Effector CD8-positive, alpha-beta T cell (primary cell): ENCODE data around the gene FCRL3.
"Not testable (repeated sequence)": the region's sequence is repeated elsewhere in the genome, so short reads cannot be mapped to it uniquely, and the experiment has no call there.

ENCODE experiments used
- DNase-seq: peaks from one replicate; lab custom pipeline; 2025; lab: John Stamatoyannopoulos, UW
- total RNA-seq, 4 experiments: gene quantifications; one replicate each; lab custom pipeline; 2026; lab: John Stamatoyannopoulos, UW

Gene FCRL3
- total RNA-seq: 9.9 to 177 (median 53.9) reads per million in 4 experiments

DNA sequence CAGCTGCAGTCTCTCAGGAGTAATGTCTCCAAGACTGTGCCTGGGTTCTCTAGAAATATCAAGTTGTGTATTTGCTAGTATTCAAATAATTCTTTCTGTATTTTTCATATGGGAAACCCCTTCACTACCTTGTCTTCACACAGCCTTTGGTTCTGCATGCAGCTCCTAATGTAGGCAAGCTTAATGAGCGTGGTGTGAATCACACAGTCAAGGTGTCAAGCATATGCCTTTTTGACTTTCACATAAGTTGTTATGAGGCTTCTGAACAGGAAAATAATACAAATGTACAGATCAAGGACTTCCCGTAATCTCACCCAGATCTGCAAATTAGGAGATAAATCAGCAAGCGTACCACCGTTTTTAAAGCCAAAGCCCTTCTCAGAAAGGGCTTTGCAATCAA lies at the start of gene FCRL3:
FCRL3 (minus strand) TSS at position 38 of the 400 bp plus-strand sequence. CDS start 280 bp downstream, outside the sequence.
- no peak for DNase-seq

DNA sequence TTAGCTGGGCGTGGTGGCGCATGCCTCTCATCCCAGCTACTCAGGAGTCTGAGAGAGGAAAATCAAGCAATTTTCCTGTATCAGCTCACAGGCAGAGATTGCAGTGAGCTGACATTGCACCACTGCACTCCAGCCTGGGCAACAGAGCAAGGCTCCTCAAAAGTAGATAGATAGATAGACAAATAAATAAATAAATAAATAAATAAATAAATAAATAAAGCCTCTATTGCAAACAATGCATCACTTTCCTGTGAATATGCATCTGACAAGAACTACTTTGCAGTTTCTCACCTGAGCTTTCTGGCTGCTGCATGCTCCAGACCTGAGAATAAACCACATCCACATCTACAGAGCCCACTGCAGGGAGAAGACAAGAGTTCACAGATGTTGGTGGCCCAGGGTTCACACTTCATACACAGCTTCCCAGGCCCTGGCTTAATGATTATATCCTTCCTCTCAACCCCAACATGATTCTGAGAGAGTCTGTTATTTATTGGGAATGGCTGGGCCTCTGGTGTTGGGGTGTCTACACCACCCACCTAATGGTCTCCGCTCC lies 47.8 kb upstream of the FCRL3 start:
- DNase-seq: no peak

DNA sequence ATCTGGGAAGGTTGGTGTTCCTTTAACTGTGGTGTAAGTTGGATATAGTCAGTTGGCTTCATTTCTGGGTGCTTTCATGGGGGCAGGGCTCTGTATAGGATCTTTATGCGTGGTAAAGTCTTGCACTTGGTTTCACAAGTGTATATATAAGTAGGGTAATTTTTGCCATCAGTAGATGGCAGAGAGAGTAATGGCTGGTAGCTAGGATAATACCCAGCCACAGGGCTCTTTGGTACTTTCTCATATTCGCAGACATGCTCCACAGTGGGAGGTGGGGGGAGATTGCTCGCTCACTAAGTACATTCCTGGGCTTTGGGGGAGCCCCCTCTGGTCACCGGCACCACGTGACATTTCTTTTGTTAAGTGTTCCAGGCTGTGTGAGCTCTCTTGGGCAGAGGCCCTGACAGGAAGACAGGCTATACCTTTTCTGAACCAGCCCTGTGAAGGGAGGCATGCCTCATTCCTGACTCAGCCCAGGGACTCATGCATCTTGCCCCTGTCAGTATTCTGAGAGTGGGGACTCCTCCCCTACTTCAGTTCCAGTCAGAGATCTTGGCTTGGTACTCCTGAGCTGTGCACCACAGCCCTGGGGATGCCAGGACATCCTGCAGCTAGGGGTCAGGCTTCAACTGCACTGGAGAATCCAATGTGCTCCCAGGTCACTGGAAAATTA lies 38.8 kb upstream of the FCRL3 start:
- no peak for DNase-seq

GRCh38 chr1:157735991-157736390 lies 35.4 kb upstream of the FCRL3 start:
- not testable (repeated sequence) for DNase-seq

GRCh38 chr1:157734321-157734720 lies 33.8 kb upstream of the FCRL3 start:
- no peak for DNase-seq

GRCh38 chr1:157732755-157733154 lies 32.2 kb upstream of the FCRL3 start:
- no peak for DNase-seq

GRCh38 chr1:157725221-157725577 lies 24.6 kb upstream of the FCRL3 start:
- DNase-seq: no peak

DNA sequence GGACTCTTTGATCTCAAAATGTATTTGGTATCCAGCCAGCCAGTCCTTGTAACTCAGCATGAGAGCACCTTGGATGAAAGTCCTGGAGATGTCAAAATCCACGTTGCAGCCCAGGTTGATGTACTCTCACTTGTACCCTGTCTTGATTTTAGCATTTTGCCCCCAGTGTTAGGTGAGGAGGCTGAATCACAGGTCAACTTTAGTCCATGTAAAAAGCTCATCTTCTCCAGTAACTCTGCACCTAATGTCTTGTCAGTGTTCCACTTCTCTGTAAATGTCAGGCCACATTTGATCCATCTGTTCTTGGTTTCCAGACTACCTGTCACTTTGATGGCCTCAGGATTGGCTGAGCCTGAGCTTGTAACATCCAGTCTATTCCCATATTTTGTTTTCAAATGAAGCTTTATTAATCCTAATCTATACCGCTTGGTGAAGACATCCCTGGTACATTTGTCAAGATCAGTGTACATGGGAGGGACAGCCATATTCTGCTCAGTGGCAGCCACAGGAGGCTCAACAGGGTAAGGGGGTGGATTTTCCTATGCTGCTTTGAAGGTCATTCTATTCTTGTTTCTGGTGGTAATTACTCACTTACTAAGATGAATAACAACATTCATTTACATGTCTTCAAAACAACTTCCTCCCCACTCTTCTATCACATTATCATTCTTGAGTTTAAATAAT lies 24.1 kb upstream of the FCRL3 start:
- no peak for DNase-seq

DNA sequence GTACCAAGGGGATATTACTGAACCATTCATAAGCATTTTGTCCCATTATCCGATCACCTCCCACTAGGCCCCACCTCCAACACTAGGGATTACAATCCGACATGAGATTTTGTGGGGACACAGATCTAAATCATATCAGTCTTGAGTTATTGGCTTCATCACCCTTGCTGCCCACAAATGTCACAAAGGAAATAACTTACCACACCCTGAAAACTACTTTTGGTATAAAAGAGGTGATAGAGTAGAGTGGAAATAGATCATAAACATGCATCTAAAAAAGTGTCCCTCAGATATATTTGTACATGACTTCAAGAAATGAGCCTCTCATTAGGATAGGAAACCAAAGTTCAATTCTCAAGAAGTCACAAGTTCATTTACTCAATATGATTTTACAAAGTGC lies 22.6 kb upstream of the FCRL3 start:
- DNase-seq: no peak

- no peak for DNase-seq
Measured at GRCh38 chr1:157721985-157722384, 21.4 kb upstream of the FCRL3 start.

GRCh38 chr1:157715736-157716135 lies 15.2 kb upstream of the FCRL3 start:
- DNase-seq: no peak

DNA sequence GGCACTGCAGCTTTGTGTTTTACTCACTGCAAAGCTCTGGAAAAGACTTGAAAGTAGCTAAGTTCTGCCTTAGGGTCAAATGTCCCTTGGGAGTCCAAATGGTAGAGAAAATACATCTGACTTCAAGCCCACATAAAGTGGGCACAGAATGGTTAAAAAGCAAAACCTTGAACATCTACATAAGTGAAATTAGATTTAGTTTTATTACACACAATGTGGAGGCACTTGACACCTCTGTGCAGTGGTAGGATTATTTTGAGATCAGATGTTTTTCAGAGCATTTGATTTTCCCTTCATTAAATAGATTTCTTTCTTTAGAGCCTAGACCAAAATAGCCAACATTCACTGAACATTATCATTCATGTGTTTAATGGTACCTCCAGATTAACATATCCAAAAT lies 11.2 kb upstream of the FCRL3 start:
- DNase-seq: no peak

DNA sequence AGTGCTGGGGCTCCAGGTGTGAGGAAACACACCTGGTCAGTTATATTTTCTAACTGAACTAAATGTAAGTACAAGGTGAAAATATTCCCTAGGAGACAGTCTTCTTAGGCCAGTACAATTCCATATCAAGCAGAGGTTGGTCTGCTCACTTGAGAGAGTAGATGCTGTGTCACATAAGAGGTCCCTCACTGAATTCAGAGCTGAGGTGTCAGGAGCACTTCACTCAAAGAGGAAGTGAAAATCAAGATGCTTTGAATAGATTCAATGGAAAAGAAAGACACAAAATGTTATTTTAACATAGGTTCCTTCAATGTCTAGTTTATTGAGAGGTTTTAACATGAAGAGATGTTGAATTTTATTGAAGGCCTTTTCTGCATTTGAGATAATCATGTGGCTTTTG lies 4.3 kb upstream of the FCRL3 start:
- no peak for DNase-seq

GRCh38 chr1:157703981-157704380 lies 3.4 kb upstream of the FCRL3 start:
- DNase-seq: no peak

DNA sequence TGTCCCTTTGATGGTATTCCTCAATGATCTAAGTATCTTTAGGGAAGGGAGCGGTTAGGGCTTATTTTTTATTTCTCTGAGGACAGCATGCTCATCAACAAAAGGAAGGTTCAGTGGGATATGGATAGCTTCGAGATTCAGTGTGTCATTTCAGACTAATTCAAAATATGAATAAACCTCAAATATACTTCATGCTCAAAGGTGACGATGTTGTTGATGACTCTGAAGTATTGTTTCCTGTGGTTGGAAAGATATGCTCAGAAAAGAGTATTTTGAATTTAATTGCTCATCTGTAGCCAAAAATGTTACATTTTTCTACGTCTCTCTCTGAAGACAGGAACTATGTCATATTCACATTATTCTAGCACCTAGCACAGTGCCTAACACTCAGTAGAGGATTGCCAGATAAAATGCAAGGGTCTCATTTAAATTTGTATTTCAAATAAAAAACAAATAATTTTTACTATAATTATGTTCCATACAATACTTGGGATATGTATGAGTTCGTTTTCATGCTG lies 1.8 kb upstream of the FCRL3 start:
- DNase-seq: no peak

GRCh38 chr1:157700305-157700704 lies 264 bp downstream of the FCRL3 start:
- DNase-seq: no peak

DNA sequence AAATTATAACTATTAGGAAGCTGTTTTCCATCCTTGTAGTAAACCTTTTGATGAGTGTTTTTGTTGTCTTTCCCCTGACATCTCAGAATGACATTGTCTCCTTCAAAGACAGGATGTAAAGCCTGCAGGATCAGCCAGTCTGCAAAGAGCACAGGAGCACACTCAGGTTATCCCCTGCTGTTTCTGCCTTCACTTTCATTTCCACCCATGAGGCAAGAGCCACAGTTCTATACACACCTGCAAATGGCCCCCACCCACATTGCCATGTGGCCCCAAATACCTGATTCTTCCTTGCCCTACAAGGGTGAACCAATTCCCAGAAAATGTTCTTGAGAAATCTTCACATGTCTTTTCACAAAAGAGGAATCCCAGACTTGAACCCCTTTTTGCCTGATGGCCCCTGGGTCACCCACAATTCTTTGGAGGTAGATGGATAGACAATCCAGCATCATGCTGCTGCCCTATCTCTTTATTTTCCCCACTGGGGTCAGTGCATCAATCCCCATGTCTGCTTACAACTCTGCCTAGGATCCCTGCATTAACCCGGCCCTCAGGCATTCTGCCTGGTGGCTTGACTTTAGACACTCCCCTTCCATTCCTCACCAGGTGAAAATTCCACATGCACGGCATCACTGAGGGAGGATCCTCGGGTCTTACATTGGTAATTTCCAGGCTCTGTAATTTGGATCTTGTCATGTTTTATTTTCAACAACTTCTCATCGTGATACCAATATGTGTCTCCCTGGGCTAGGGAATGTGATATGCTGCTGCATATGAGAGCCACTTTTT lies 2.6 kb downstream of the FCRL3 start:
- DNase-seq: no peak

GRCh38 chr1:157696966-157697628 lies 3.5 kb downstream of the FCRL3 start:
- DNase-seq: no peak

DNA sequence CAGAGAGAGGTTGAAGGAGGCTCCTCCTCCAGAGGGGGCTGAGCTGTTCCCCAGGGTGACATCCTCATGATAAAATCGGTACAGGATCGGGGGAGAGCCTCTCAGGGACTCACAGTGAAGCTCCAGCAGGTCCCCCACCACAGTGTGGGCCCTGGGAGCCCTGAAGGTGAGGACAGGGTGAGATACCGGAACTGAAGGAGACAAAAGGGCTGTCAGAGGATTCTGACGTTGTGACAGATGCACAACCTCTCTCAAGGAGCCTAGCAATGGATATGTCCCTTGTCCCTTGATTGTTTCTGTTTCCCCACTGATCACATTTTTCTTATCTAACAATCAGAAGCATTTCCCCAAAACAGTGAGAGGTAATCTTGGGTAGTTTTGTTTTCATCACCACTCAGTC lies 5.2 kb downstream of the FCRL3 start:
- DNase-seq: no peak

DNA sequence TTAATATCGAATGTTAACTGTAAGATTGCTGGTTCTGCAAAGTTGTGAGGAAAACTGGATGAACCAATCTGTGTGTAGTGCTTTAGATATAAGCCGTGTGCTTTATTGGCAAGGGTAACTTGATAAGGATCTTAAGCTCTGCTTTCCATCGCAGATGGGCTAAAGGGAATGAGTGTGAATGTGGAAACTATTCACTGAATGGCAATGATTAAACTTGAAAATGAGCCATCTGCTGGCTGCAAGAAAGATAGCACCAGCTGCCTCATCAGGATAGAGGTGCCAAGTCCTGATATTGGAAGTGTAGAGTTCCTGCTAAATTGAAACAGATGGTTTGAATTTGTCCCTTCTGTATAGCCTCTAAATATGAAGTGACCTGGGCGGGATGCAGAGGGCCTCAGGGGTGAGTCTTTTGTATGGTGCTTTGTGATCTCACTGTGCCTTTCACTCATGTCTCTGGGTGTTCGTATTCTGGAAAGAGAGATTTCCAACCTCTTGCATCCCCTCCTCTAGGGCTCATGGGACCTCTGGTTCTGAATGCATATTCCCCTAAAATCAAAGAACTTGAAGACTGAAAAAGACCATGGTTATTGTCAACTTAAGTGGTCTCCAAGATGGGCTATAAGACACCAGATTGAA lies 9.2 kb downstream of the FCRL3 start:
- DNase-seq: no peak

- DNase-seq: no peak
Measured at GRCh38 chr1:157682710-157683437, 17.7 kb downstream of the FCRL3 start.
